Naive thymus-derived CD8-positive, alpha-beta T cell (primary cell): ENCODE results near the gene EEF1E1. TPM values are rescaled to one million over a fixed set of nuclear protein-coding genes. Genes with fewer than 3 reads are reported as not detected.
A peak's percentile ranks its signal among the peaks of the same experiment; 100 is the strongest.

ENCODE experiments used
- ATAC-seq, 2 donors: fragments of 150-1000 bp; cut with Tn5 transposase in 1 of 2; sonication (Bioruptor Pico), chemical (Tn5 transposase) in 1 of 2; 1 replicate in 1 of 2; 2 replicates in 1 of 2; pipeline ENCODE4 v1.10.0; 2021; ENCODE audit warnings: mild to moderate bottlenecking in 2 of 2, moderate library complexity in 2 of 2
- POLR2A ChIA-PET: fragments of 350-600 bp; sonication (Branson Sonifier 250); formaldehyde crosslinking; loops from one replicate; lab custom pipeline; 2021; ENCODE audit warnings: antibody characterized with exemption; lab: Charles Lee
- DNase-seq, 10 donors: peaks; one replicate each; pipeline versions ENCODE4 v3.0.0 to v3.0.0-alpha.2; 2020 to 2022
- H3K27ac Mint-ChIP-seq, 10 donors: one replicate each; pipeline ENCODE4 v1.8.0; 2020 to 2022; ENCODE audit warnings: mild to moderate bottlenecking in 10 of 10, mixed read lengths in 10 of 10, moderate library complexity in 4 of 10, inconsistent platforms in 1 of 10
- H3K27me3 Mint-ChIP-seq, 5 donors: one replicate each; pipeline ENCODE4 v1.8.0; 2021 to 2022; ENCODE audit warnings: mixed read lengths in 5 of 5
- H3K36me3 Mint-ChIP-seq, 3 donors: one replicate each; pipeline ENCODE4 v1.8.0; 2020 to 2022; ENCODE audit warnings: mixed read lengths in 3 of 3, mild to moderate bottlenecking in 2 of 3, inconsistent platforms in 1 of 3
- H3K4me1 Mint-ChIP-seq, 4 donors: one replicate each; pipeline ENCODE4 v1.8.0; 2021 to 2022; ENCODE audit warnings: mixed read lengths in 4 of 4
- H3K4me3 Mint-ChIP-seq, 10 donors: one replicate each; pipeline ENCODE4 v1.8.0; 2020 to 2022; ENCODE audit warnings: mild to moderate bottlenecking in 10 of 10, mixed read lengths in 10 of 10, moderate library complexity in 6 of 10, inconsistent platforms in 1 of 10
- H3K9me3 Mint-ChIP-seq, 9 donors: one replicate each; pipeline ENCODE4 v1.8.0; 2020 to 2022; ENCODE audit warnings: mixed read lengths in 9 of 9, mild to moderate bottlenecking in 3 of 9, inconsistent platforms in 1 of 9, moderate library complexity in 1 of 9
- polyA plus RNA-seq, 3 donors: library from polyadenylated mRNA; unstranded; fragments of 300-500 nt; fragmentation: Illumina TruSeq; gene quantifications; one replicate each; pipeline ENCODE4 v1.2.3, GENCODE V29; 2021
- total RNA-seq, 8 experiments: library from RNA in 2 of 8; stranded (reverse) in 2 of 8; gene quantifications; one replicate each; pipeline ENCODE4 v1.2.3 and lab custom pipeline; 2021 to 2026

EEF1E1 gene
- total RNA-seq: 10 to 100 TPM; 25.2 to 28.6 TPM
- polyA plus RNA-seq: 10 to 100 TPM; 55.5 to 62.0 (median 57.9) TPM
- 2.0 to 18.5 (median 3.8) reads per million in 6 experiments for total RNA-seq (lab: John Stamatoyannopoulos, UW)

DNA sequence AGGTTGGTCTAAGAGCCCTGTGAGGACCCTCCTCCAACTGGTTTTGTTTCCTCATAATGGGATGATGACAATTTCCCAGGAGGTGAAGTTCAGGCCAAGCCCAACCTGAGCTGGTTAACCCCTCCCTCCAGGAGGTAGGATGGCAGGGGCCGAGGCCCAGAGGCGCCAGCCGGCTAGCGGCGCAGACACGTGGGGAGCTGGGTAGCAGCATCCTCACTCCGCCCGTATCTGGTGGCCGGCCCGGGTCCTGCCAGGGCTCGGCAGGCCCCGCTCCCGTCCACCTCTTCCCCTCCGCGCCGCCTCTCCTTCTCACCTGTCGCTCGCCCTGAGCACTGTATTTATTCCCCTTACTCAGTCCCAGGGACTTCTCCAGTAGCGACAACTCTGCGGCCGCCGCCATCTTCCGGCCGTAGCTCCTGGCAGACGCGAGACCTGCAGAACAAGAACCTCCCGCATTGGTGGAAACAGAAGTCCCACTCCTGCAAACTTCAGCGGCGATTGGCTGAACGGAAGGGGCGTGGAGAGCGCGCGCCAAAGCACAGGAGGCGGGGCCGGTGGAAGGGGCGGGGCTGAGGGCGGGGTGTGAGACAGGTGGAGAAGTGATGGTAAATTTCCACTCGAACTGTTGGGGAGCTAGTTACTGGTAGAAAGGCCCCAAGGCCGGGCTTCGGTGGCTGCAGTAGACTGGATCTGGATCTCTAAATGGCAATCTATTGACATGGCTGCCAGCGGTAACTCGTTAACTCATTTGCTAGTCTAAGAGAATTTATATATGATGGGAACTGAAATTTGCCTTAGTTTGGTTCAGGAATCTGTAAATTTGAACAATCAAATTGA is at the start of gene EEF1E1:
TSS of gene EEF1E1 (minus strand) at position 427 of the 837 bp plus-strand sequence. CDS start at position 400, 27 bp downstream.
- peak within 1 kb of the TSS; percentile 93 to 98 (median 96) for H3K27ac Mint-ChIP-seq
- H3K4me1 Mint-ChIP-seq: peaks cover 18 to 32% (median 28%) of the 10 kb centered on the region in 4 donors
- peaks cover 0 to 11% (median 10%) of the 10 kb centered on the region in 3 donors for H3K36me3 Mint-ChIP-seq
- H3K9me3 Mint-ChIP-seq: peaks cover 0 to 2% (median 0%) of the 10 kb centered on the region in 9 donors
- peaks cover 4 to 27% (median 16%) of the 10 kb centered on the region in 5 donors for H3K27me3 Mint-ChIP-seq
- peak; percentile 97 to 98 for ATAC-seq
- peak within 1 kb of the TSS; percentile 90 to 100 (median 98) for H3K4me3 Mint-ChIP-seq
- POLR2A ChIA-PET: interaction anchor here (0.5 to 1.8 kb wide), 8 partner anchors 9 to 1999 kb away, joined by 3 to 13 read pairs (median 3); partner anchors contain the start of gene BLOC1S5
- DNase-seq: peak; percentile 85 to 98 (median 95)

DNA sequence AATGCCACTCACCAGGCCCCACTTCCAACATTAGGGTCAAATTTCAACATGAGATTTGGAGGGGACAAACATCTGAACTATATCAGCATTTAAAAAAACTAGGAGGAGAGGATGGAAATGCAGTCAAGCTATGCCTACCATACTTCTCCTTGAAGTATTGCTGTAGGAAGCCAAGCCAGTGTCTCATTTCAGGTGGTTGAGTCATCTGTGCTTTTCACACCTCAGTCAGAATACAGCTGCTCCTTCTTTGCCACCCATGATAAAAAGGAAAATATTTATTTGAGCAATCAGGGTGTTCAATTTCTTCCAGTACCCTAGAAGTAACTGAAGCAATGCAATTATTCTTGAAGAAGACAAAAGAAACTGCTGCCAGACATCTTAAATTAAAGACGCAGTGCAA is 47.0 kb upstream of the EEF1E1 start:
- no peak for ATAC-seq

DNA sequence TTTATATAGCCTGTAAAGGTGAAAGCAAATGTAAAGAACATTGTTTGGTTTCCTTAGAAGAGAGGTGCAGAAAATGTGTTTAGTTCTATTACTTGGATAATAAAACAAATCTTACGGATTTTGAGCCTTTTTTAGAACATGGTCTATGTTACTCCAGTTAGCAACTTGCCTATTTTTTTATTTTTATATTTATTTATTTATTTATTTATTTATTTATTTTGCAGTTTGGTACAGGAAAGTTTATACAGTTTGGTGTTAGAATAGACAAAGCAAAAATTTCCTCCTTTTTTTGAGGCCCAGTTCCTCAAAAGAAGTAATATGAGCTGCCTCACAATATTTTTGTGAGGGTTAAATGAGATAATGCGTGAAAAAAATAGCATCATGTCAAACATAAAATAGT is 41.6 kb upstream of the EEF1E1 start:
- peaks cover 0 to 10% (median 7%) of the 10 kb centered on the region in 5 donors for H3K27me3 Mint-ChIP-seq
- H3K9me3 Mint-ChIP-seq: no peaks in the 10 kb centered on the region
- no peak overlapping the region for H3K4me3 Mint-ChIP-seq
- H3K27ac Mint-ChIP-seq: no peak overlapping the region
- H3K4me1 Mint-ChIP-seq: no peaks in the 10 kb centered on the region
- ATAC-seq: no peak
- no peaks in the 10 kb centered on the region for H3K36me3 Mint-ChIP-seq
- POLR2A ChIA-PET: no interaction called here
- no peak for DNase-seq

More for the DNA sequence above, 47.0 kb upstream of the EEF1E1 start:
- Mint-ChIP-seq H3K4me3 (no peak overlapping the region), H3K9me3 (no peaks in the 10 kb centered on the region), H3K36me3 (no peaks in the 10 kb centered on the region), H3K4me1 (no peaks in the 10 kb centered on the region), H3K27me3 (peaks cover 4 to 13% (median 10%) of the 10 kb centered on the region in 5 donors), H3K27ac (no peak overlapping the region)
- POLR2A ChIA-PET: no interaction called here
- DNase-seq: no peak

DNA sequence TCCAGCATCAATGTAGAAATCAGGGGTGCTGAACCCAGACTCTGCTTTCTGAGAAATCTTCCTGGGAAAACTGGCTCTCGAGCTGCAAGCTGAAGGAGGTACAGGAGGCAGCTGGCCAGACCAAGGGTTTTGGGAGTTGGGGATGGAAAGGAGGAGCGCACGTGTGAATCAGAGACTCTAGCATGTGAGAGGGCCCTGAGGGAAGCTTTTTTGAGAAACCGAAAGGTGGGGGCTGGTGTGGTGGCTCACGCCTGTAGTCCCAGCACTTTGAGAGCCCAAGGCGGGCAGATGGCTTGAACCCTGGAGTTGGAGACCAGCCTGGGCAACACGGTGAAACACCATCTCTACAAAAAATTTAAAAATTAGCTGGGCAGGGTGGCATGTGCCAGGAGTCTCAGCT is 37.1 kb upstream of the EEF1E1 start:
- no peak overlapping the region for H3K27ac Mint-ChIP-seq
- ATAC-seq (no peak), DNase-seq (no peak)
- H3K4me3 Mint-ChIP-seq: no peak overlapping the region
- no peaks in the 10 kb centered on the region for H3K4me1 Mint-ChIP-seq
- no peaks in the 10 kb centered on the region for H3K36me3 Mint-ChIP-seq
- peaks cover 5 to 32% (median 11%) of the 10 kb centered on the region in 5 donors for H3K27me3 Mint-ChIP-seq
- H3K9me3 Mint-ChIP-seq: no peaks in the 10 kb centered on the region
- POLR2A ChIA-PET: no interaction called here

DNA sequence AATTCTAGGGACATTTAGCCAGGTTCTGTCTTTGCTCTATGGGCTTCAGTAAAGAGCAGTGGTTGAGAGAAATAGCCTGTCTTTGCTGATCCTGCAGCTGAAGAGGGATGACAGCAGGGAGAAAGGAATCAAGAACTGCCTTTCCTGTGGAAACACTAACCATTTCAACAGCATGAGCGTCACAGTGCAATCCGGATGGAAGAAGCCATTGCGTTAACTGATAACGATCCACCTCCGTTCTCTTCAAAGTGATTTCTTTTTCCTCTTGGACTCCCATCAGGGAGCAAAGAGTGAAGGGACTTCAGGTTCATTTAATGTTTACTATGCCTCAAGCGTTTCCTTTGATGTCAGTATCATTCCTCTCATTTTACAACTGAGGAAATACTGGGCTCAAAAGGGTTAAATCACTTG is 35.2 kb upstream of the EEF1E1 start:
- H3K27me3 Mint-ChIP-seq: peaks cover 5 to 42% (median 12%) of the 10 kb centered on the region in 5 donors
- DNase-seq (no peak), ATAC-seq (no peak)
- POLR2A ChIA-PET: no interaction called here
- no peaks in the 10 kb centered on the region for H3K4me1 Mint-ChIP-seq
- no peak overlapping the region for H3K4me3 Mint-ChIP-seq
- H3K36me3 Mint-ChIP-seq: no peaks in the 10 kb centered on the region
- no peaks in the 10 kb centered on the region for H3K9me3 Mint-ChIP-seq
- H3K27ac Mint-ChIP-seq: no peak overlapping the region

DNA sequence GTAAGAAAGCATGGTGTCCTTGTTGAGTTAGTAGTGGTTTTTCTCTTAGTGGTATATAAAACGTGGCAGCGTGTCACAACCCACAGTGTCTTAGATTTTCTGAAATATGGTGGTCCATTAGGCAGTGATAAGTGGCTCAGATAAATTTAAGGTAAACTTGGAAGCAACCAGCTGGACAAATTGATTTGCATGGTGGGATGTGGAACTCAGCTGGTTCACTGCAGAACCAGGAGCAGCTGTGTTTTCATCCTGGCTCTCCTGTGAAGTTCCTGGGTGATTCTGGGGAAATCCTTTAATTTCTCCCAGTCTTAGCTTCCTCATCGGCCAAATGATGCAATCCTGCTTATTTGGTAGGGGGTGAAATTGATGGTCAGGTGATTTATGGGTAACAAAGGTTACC is 32.9 kb upstream of the EEF1E1 start:
- Mint-ChIP-seq H3K36me3 (no peaks in the 10 kb centered on the region), H3K27me3 (peaks cover 8 to 52% (median 21%) of the 10 kb centered on the region in 5 donors), H3K27ac (no peak overlapping the region), H3K4me1 (peaks cover 0 to 8% (median under 1%) of the 10 kb centered on the region in 4 donors), H3K4me3 (no peak overlapping the region), H3K9me3 (no peaks in the 10 kb centered on the region)
- ATAC-seq: no peak
- DNase-seq: no peak
- POLR2A ChIA-PET: no interaction called here

DNA sequence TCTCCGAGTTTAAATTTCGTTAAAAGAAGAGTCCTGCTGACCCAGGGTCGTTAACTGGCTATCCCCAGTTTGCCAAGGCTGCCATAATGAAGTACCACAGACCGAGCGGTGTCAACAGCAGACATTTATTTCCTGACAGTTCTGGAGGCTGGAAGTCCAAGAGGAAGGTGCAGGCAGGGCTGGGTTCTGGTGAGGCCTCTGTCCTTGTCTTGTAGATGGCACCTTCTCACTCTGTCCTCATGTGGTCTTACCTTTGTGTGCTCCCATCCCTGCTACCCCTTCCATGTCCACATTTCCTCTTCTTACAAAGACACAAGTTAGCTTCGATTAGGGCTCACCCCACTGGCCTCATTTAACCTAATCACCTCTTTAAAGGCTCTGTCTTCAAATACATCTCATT is 29.8 kb upstream of the EEF1E1 start:
- no peak overlapping the region for H3K4me3 Mint-ChIP-seq
- POLR2A ChIA-PET: no interaction called here
- no peak overlapping the region for H3K27ac Mint-ChIP-seq
- no peak for DNase-seq
- ATAC-seq: no peak
- peaks cover 0 to 8% (median under 1%) of the 10 kb centered on the region in 4 donors for H3K4me1 Mint-ChIP-seq
- no peaks in the 10 kb centered on the region for H3K36me3 Mint-ChIP-seq
- H3K27me3 Mint-ChIP-seq: peaks cover 3 to 38% (median 19%) of the 10 kb centered on the region in 5 donors
- H3K9me3 Mint-ChIP-seq: no peaks in the 10 kb centered on the region

DNA sequence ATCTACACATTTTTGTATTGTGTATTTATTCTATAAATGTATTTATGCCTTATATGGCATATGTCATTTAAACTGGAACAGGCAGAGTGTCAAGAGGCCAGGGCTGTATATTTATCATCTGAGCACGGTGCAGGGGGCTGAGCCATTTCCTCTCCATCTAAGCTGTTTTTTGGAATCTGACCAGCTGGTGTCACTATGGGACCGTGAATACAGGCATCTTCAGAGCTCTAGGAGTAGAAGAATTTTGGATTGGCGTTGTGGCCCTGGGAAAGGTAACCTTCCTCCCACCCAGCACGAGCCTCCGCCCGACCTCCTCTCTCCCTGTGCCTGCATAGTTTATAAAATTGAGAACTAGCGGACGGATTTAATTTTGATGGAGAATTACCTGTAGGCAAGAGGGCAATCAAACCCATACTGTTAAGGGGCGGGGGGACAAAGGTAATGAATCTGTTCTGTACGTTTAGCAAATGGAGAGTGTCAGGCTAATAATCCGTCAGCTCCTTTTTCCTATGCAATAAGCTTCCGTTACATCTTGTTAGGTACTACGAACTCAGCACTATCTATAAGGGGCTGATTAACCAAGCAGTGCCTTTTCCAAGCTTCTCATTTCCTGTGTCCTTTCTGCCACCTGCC is 29.0 kb upstream of the EEF1E1 start:
- Mint-ChIP-seq H3K4me3 (no peak overlapping the region), H3K36me3 (no peaks in the 10 kb centered on the region), H3K27me3 (peaks cover 3 to 39% (median 16%) of the 10 kb centered on the region in 5 donors), H3K4me1 (peaks cover 0 to 8% (median under 1%) of the 10 kb centered on the region in 4 donors), H3K9me3 (no peaks in the 10 kb centered on the region), H3K27ac (peak overlapping the region in 1 of 10 donors; percentile 43)
- POLR2A ChIA-PET: interaction anchor here (0.7 kb wide), 1 partner anchor 648 kb away, joined by 3 read pairs; no protein-coding TSS in a partner anchor
- peak; percentile 51 to 58 for ATAC-seq
- peak in 9 of 10 donors; percentile 3 to 54 (median 19) for DNase-seq

DNA sequence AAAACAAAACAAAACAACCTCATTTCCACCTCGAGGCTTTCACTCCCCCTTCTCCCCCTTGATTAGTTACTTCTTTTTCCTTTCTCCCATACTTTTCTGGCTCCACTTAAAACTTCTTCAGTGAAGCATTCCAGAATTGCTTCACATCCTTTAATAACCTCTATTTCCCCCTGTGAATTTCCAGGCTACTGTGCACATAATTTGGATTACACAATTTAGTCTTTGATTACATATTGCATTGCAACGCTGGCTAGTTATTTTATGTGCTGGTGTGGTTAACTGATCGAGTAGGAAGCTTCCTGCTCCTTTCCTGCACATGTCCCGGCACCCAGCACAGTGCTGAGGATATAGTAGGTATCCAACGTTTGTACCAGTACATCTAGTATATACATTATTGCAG is 28.1 kb upstream of the EEF1E1 start:
- POLR2A ChIA-PET: no interaction called here
- no peaks in the 10 kb centered on the region for H3K9me3 Mint-ChIP-seq
- peaks cover 3 to 35% (median 13%) of the 10 kb centered on the region in 5 donors for H3K27me3 Mint-ChIP-seq
- DNase-seq (no peak), ATAC-seq (no peak)
- H3K27ac Mint-ChIP-seq: peak overlapping the region in 1 of 10 donors; percentile 45
- H3K36me3 Mint-ChIP-seq: no peaks in the 10 kb centered on the region
- H3K4me3 Mint-ChIP-seq: no peak overlapping the region
- peaks cover 0 to 8% (median under 1%) of the 10 kb centered on the region in 4 donors for H3K4me1 Mint-ChIP-seq

DNA sequence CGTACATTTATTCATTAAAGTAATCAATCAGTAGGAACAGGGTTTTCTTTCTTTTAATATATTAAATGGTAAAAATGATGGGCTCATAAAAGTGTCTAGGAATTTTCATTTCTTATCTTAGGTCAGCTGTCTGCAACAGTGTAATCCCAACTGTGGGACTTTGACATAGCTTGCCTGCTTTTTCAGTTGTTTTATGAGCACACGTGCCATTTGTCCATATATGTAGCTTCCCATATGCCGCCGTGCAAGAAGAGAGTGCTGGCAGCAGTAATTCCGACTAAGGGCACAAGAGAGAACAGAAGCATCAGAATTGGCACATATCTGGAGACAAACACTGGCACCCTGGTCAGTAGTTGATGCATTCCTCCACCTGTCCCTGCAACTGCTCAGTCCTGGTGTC is 20.9 kb upstream of the EEF1E1 start:
- ATAC-seq (no peak), DNase-seq (no peak)
- Mint-ChIP-seq H3K4me3 (no peak overlapping the region), H3K9me3 (peaks cover 0 to 2% (median 0%) of the 10 kb centered on the region in 9 donors), H3K27me3 (peaks cover 4 to 38% (median 23%) of the 10 kb centered on the region in 5 donors), H3K36me3 (no peaks in the 10 kb centered on the region), H3K27ac (no peak overlapping the region), H3K4me1 (no peaks in the 10 kb centered on the region)
- POLR2A ChIA-PET: no interaction called here

DNA sequence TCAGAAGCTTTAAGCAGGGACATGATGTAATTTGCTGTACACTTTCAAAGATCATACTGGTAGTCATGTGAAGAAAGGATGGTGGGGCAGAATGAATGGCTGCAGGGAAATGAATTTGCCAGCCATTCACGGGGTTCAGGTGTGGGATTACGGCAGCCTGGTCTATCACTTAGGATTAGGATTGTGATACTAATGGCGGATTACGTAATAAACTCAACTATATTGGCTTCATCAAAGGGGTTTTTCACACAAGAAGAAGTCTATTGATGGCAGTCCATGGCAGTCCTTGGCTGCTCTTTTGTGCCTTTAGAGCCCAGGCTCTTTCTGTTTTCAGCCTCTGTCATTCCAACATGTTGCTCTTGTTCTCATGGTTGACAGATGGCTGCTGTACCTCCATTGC is 12.6 kb upstream of the EEF1E1 start:
- Mint-ChIP-seq H3K27me3 (peaks cover 7 to 25% (median 14%) of the 10 kb centered on the region in 5 donors), H3K9me3 (peaks cover 0 to 9% (median 0%) of the 10 kb centered on the region in 9 donors), H3K36me3 (peaks cover 0 to 1% (median 0%) of the 10 kb centered on the region in 3 donors), H3K27ac (no peak overlapping the region), H3K4me3 (no peak overlapping the region), H3K4me1 (no peaks in the 10 kb centered on the region)
- POLR2A ChIA-PET: no interaction called here
- ATAC-seq (no peak), DNase-seq (no peak)

DNA sequence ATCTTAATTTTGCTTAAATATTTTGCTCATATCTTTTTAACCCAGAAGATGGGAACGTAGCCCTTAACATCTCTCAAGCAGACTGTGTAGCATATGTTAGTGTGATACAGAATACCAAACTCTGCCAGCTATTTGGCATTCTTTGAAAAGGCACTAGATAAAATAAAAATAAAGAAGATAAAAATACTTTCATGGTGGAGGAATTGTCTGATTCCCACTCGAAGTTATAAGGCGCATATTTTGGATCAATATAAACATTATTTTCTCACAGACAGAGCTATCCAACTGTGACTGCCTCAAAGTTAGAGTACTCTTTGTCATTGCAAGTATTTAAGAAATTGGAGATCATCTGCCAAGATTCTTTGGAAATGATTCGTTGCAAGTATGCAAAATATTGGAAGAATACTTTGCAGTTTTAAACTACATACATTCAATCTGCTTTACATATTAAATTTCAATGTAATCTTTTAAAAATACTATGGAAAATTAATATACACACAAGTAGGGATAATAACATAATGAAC is 10.8 kb upstream of the EEF1E1 start:
- Mint-ChIP-seq H3K36me3 (peaks cover 0 to 2% (median 2%) of the 10 kb centered on the region in 3 donors), H3K27me3 (peaks cover 15 to 30% (median 20%) of the 10 kb centered on the region in 5 donors), H3K4me1 (no peaks in the 10 kb centered on the region), H3K27ac (no peak overlapping the region), H3K4me3 (no peak overlapping the region), H3K9me3 (peaks cover 0 to 9% (median 0%) of the 10 kb centered on the region in 9 donors)
- no peak for DNase-seq
- POLR2A ChIA-PET: no interaction called here
- no peak for ATAC-seq
